ENCODE measurements around the gene SKAP2.

Gene SKAP2

GRCh38 chr7:26857506-26858240 is 6.7 kb downstream of the SKAP2 start:
- TF ChIP-seq CTCF (IDR thresholded peaks at IDR 0.05; ENCODE audit: low read depth, low read length): no peak
- no peak for DNase-seq (ENCODE audit: extremely low read depth, low read depth)

GRCh38 chr7:26857170-26857505 is 7.3 kb downstream of the SKAP2 start:
- no peak for TF ChIP-seq CTCF (IDR thresholded peaks at IDR 0.05; ENCODE audit: low read depth, low read length)
- DNase-seq (ENCODE audit: extremely low read depth, low read depth): no peak

- TF ChIP-seq CTCF (IDR thresholded peaks at IDR 0.05; ENCODE audit: low read depth, low read length): no peak
- no peak for DNase-seq (ENCODE audit: extremely low read depth, low read depth)
Measured at GRCh38 chr7:26856176-26856985, 8.0 kb downstream of the SKAP2 start.

- TF ChIP-seq CTCF (IDR thresholded peaks at IDR 0.05; ENCODE audit: low read depth, low read length): no peak
- DNase-seq (ENCODE audit: extremely low read depth, low read depth): no peak
Measured at GRCh38 chr7:26854876-26855855, 9.2 kb downstream of the SKAP2 start.

- DNase-seq (ENCODE audit: extremely low read depth, low read depth): peak; percentile 8
- peak; percentile 56 for TF ChIP-seq CTCF (IDR thresholded peaks at IDR 0.05; ENCODE audit: low read depth, low read length)
Measured at GRCh38 chr7:26853788-26854393, 10.5 kb downstream of the SKAP2 start.

GRCh38 chr7:26850193-26850651 is 14.2 kb downstream of the SKAP2 start:
- DNase-seq (ENCODE audit: extremely low read depth, low read depth): no peak
- TF ChIP-seq CTCF (IDR thresholded peaks at IDR 0.05; ENCODE audit: low read depth, low read length): no peak
